ENCODE measurements around the gene ZNF821.

ZNF821 gene, protein sequence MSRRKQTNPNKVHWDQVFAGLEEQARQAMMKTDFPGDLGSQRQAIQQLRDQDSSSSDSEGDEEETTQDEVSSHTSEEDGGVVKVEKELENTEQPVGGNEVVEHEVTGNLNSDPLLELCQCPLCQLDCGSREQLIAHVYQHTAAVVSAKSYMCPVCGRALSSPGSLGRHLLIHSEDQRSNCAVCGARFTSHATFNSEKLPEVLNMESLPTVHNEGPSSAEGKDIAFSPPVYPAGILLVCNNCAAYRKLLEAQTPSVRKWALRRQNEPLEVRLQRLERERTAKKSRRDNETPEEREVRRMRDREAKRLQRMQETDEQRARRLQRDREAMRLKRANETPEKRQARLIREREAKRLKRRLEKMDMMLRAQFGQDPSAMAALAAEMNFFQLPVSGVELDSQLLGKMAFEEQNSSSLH

DNA sequence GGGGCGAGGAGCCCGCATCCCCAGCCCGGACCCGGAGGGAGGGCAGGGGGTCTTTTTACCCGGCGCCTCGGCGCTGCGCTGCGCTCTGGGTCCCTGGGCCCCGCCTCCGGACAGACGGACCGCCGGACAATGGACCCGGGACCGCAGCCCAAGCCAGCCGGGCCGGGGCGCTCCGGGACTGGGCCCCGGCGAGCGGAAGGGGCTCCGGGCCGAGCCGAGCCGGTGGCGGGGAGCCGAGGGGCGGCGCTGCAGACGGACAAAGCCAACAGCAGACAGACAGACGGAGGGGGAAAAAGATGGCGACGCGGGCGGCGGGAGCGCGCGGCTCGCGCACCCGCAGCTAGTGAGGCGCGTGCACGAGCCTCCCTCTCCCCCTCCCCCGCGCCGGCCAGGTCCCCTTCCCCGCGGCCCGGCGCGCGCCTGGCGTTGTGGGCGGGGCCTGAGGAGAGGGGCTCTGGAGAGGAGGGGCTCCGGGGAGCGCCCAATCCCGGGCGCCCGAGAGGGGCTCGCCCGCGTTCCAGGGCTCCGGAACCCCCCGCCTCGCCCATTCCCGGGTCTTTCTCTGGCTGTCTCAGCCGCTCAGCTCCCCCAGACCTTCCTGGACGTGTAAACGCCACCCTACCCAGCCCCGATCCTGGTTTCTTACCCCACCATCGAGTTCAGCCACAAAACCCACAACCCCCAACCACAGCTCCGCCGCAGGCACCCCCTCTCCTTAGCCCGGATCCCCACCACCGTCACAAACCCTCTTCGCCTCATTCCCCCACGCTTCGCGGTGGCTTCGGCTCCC lies at the start of gene ZNF821:
TSS of gene ZNF821 (minus strand) at position 334 of the 790 bp plus-strand sequence. CDS start 4,236 bp downstream, outside the sequence.
- DNase-seq, result peak; percentile 55 to 64

DNA sequence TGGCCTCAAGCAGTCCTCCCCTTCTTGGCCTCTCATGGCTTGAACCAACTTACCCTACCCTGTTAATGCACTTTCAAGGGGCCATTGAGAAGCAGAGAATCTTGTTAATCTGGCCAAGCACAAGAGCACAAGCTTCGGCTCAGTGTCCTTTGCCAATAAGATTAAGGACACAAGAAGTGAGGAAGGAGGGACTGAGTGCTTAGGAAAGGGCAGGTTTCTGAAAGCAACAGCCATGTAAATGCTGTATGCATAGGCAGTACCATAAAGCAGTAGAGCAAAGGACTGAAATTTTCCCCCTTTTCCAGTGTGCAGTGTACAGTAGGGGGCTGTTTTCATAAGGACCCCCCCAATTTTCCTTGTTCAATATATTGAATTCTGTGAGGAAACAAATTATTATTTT lies 49.0 kb upstream of the ZNF821 start:
- no peak for DNase-seq

DNA sequence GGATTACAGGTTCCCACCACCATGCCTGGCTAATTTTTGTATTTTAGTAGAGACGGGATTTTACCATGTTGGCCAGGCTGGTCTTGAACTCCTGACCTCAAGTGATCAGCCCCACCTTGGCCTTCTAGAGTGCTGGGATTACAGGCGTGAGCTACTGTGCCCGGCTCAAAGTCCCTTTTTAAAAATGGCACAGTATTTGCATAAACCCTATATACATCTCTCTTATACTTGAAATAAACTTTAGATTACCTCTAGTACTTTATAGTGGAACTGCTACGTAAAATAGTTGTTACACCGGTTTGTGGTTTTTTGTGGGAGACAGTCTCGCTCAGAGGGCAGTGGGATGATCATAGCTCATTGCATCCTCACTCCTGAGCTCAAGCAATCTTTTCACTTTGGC lies 47.6 kb upstream of the ZNF821 start:
- no peak for DNase-seq

DNA sequence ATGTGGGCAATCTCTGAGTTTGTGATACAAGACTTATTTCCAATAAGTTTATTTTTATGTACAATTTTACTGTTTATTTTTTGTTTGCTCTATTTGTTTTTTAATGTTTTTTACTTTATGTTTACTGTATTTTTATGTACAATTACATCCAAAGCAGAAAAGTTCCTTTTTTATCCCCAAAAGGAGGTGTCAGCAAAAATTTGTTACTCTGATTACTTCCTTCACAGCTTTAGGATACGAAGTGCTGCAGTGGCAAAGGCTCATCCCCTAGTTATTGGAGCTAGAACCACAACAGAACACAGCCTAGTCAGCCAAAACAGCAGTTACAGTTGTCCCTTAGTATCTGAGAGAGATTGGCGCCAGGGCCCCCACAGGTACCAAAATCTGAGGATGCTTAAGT lies 47.0 kb upstream of the ZNF821 start:
- no peak for DNase-seq

DNA sequence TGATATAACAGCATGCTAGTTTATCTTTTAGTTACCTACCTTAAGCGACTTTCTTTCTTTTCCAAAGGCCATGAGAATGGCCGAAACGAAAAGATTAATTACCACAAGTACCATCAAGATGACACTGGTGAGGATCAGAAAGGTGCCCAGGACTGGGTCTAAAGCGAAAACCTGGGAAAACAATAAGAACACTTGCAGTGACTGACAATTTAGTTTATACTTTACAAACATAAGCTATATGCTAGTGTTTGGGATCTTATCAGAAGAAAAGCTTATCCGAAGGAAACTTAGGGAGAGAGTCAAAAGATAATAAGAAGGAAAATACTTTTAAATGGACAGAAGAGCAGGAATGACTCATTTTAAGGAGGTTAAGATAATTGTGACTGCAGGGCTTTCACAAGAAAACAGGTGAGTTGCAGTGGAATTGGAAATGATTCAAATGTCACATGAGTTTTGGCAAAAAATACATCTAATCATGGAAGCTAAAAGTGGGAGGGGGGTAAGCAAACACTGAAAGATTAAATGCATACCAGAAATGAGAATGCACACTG lies 46.1 kb upstream of the ZNF821 start:
- no peak for DNase-seq

DNA sequence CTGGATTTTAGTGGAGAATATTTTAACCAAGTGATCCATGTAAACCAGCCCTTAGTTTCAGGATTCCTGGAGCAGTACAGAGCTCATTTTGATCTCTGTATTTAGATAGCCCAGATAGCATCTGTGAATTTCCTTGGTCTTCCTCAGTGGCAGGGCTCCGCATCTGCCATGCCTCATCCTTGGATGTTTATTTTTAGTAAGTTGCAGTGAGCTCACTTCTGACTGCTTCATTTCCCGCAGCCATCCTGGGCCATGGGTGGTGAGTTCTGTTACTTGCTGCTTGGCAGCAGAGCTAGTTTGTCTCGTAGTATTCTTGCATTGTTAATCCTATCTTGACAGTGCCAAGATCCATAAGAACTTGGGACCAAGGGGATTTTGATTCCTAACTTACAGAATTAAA lies 45.1 kb upstream of the ZNF821 start:
- DNase-seq, result no peak

DNA sequence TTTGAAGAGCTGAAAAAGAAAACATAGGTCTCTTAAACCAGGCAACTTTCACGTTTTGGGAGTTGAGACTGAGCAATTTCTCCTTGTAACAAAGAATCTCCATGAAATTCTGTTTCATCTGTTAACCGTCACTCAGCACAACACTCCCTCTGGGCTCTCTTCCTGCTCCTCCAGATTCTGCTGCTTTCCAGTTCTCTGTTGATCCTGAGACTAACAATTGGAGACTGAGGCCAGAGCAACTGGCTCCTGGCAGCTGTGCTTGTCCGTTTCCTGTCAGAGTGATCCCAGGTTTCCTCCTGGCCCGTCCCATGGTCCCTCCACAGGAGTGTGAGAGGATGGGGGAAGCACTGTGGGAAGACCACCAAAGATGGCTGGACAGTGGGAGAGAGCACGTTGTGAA lies 43.8 kb upstream of the ZNF821 start:
- DNase-seq, result no peak

DNA sequence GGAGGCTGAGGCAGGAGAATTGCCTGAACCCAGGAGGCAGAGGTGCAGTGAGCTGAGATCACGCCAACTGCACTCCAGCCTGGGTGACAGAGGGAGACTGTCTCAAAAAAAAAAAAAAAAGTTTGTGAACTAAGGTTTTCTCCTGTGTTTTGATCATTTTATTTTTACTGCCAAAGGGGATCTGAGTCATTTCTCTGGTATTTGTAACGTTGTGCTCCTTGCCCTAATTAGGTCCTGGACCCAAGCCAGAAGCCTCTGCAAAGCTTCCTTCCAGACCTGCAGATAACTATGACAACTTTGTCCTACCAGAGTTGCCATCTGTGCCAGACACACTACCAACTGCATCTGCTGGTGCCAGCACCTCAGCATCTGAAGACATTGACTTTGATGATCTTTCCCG lies 43.4 kb upstream of the ZNF821 start:
- DNase-seq, result peak; percentile 48 to 63

DNA sequence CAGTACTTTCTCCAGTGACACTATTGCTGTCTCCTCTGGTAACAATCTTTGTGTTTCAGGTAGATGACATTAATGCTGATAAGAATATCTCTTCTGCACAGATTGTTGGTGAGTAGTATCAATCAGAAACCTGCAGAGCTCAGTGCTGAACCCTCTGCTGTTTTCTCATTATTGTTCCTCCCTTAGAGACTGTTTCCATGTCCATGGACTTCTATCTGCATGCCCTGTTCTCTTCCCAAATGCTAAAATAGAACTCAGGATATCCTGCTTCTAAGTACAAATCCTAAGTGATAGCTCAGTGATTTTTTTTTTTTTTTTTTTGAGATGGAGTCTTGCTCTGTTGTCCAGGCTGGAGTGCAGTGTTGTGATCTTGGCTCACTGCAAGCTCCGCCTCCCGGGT lies 40.7 kb upstream of the ZNF821 start:
- no peak for DNase-seq

DNA sequence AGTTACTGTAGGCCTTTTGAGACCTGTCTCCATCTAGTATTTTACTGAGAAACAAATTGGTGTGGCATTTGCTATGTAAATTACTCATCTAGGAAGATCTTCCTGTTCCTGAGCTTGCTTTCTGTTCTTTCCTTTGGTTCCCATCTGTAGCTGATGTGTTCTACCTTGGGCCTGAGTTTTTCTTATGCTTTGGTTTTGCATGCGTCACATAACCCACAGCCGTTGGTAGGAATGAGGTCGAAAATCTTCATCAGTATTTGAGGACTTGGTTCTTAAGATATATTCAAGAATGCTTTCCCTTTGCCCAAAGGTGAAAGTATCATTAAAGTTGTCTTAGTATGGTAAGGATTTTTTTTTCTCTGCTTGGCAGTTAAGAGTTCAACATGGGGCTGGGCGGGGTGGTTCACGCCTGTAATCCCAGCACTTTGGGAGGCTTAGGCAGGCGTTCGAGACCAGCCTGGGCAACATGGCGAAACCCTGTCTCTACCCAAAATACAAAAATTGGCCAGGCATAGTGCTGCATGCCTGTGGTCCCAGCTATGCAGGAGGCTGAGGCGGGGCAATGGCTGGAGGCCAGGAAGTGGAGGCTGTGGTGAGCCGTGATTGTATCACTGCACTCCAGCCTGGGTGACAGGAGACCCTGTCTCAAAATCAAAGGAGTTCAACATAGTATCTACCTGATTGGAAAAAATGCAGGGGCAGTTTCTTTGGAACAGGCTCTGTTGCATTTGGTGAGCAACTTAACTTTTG lies 40.1 kb upstream of the ZNF821 start:
- no peak for DNase-seq

DNA sequence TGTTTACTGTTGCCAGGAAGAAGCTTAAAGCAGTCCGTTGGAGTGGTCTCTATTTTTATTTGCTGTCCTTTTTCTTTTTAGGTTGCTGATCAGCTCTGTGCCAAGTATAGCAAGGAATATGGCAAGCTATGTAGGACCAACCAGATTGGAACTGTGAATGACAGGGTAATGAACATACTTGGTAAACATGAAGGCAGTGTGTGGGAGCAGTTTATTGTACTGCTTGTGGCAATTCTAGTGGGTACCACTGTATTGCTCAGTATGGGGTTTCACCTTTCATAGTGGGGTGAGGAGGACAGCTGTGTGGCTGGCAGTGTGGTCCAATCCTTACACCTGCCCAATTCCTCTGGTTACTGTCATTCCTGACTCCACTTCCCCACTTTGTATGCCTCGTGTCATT lies 36.7 kb upstream of the ZNF821 start:
- DNase-seq, result no peak

DNA sequence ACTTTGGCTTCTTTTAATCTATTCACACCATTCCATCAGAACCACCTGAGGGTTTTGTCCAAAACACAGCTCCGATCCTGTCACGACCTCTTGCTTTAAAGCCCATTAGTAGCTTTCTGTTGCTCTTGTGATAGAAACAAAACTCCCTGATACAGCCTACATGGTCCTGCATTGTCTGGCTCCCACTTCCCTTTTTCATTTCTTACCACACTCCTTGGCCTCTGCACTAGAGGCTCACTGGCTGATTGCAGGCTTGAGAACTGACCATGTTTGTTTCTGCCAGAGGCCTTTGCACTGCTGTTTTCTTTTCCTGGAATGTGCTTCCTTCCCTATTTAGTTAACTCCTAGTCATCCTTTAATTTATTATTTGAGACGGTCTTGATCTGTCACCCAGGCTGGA lies 35.1 kb upstream of the ZNF821 start:
- peak; percentile 94 to 97 for DNase-seq

DNA sequence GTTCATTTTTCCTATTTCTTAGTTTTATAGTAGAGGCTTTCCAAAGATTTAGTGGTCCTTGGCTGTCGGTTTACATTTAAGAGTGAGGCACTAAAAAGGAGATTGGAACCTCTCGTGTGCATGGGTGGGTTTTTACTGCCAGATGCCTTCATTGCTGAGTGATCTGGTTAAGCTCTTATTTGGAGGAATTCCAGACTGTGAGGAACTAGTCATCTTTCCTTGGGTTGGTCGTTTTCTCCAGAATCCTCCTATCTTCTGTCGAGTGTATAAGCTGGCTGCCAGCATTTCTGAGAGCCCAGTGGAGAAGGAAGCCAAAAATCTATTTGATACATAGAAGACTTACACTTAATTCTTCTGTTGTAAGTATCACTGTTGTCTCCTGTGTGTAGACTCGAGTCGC lies 33.9 kb upstream of the ZNF821 start:
- no peak for DNase-seq

DNA sequence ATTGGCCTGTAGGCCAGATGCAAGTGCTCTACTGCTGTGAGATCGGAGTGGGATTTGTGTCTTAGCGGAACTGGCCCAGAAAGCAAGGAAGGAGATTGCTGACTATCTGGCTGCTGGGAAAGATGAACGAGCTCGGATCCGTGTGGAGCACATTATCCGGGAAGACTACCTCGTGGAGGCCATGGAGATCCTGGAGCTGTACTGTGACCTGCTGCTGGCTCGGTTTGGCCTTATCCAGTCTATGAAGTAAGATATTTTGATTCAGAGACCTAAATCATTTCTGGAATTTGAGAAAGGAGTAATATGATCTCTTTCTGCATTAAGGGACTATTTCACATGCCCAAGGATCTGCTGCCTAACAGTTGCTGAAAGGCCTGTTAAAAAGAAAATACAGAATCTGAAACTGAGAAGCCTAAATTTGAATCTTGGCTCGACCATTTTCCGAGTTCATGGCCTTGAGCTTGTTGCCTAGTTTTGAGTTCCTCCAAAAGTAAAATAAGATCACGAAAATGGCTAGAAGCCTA lies 32.5 kb upstream of the ZNF821 start:
- DNase-seq, result no peak

DNA sequence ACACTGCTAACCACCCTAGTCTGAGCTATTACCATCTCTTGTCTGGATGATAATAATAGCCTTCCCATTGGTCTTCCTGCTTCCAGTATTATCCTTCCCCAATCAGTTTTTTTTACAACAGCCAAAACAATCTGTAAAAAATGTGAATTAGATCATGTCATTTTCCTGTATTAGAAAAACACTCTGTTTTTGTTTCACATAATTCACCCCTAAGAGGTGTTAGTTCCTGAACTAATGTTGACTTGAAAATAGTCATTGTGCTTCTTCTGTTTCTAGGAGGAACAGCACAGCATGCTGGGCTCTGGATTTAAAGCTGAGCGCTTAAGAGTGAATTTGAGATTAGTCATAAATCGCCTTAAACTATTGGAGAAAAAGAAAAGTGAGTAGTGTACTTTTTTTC lies 31.4 kb upstream of the ZNF821 start:
- DNase-seq, result no peak

DNA sequence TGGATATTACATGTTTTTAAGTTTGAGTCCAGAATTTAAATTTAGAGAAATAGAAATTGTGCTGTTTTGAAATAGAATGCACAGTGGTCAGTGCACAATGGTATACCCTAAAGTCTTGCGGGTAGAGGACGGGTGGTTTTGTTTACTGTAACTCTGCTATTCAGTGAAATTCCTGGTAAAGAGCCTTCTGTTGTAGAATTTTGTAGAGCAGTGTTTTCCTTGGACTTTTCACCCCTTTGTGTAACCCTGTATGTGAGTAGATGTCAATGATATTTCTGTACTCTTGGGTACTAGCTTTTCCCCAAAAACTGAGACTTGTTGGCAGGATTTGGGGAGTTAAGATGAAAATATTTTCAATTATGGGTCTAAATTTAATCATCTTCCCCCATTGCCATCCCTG lies 30.8 kb upstream of the ZNF821 start:
- DNase-seq, result no peak

DNA sequence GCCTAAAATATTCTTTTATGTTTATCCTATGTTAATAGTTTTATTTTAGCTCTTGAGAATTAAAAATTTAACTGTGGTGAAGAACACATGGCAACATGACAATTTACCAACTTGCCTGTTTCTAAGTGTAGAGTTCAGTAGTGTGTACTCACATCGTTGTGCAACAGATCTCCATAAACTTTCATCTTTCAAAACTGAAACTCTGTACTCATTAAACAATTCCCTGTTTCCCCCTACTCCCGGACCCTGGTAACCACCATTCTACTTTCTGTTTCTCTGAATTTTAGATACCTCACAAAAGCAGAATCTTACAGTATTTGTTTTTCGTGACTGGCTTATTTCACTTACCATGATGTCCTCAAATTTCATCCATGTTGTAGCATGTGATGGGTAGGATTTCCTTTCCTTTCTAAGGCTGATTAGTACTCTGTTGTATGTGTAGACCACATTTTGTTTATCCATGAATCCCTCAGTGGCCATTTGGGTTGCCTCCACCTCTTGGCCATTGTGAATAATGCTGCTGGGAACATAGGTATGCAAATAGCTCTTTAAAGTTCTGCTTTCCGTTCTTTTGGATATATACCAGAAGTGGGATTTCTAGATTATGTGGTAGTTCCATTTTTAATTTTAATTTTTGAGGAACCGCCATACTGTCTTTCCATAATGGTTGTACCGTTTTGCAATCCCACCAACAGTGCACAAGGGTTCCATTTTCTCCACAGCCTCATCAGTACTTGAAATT lies 28.7 kb upstream of the ZNF821 start:
- DNase-seq, result no peak

DNA sequence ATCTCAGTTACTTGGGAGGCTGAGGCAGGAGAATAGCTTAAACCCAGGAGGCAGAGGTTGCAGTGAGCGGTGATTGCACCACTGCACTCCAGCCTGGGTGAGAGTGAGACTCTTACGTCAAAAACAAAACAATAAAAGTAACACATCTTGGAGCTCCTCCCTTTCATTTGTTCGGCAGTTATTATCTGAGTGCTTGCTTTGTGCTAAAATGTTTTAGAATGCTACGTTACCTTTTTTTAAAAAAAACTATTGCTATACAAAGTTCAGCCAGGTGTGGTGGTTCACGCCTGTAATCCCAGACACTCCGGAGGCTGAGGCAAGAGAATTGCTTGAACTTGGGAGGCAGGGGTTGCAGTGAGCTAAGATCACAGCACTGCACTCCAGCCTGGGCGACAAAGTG lies 27.1 kb upstream of the ZNF821 start:
- no peak for DNase-seq

DNA sequence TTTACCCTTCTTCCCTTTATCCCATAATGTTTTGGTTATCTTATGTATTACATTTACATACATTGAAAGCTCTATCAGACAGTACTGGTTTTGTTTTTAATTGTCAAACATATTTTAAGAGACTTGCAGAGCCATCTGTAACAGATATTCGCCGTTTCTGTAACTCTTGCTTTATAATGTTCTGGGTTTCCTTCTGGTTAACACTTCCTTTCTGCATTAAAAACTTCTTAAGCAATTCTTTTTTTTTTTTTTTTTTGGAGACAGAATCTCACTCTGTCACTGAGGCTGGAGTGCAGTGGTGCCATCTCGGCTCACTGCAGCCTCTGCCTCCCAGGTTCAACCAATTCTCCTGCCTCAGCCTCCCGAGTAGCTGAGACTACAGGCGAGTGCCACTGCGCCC lies 21.8 kb upstream of the ZNF821 start:
- peak; percentile 17 to 30 for DNase-seq

DNA sequence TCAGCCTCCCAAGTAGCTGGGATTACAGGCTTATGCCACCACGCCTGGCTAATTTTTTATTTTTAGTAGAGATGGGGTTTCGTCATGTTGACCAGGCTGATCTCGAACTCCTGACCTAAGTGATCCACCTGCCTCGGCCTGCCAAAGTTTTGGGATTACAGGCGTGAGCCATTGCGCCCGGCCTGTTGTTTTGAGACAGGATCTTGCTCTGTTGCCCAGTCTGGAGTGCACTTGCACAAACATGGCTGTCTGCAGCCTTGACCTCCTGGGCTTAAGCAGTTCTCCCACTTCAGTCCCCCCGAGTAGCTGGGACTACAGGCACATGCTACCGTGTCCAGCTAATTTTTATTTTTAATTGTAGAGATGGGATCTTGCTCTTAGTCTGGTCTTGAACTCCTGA lies 20.3 kb upstream of the ZNF821 start:
- no peak for DNase-seq

DNA sequence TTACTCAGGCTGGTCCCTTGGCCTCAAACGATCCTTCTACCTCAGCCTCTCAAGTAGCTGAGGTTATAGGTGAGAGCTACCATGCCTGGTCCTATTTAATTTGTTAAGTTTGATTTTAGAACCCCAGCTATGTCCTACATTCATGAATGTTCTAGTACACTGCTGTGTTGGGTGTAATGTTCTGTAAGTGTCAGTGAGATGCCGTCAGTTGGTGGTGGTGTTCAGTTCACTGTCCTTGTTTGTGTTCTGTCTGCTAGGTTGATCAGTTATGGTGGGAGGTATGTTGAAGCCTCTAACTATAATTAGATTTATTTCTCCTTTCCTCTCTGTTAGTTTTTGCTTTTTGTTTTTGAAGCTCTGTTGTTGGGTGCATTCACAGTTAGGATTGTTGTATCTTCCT lies 19.6 kb upstream of the ZNF821 start:
- DNase-seq, result no peak

DNA sequence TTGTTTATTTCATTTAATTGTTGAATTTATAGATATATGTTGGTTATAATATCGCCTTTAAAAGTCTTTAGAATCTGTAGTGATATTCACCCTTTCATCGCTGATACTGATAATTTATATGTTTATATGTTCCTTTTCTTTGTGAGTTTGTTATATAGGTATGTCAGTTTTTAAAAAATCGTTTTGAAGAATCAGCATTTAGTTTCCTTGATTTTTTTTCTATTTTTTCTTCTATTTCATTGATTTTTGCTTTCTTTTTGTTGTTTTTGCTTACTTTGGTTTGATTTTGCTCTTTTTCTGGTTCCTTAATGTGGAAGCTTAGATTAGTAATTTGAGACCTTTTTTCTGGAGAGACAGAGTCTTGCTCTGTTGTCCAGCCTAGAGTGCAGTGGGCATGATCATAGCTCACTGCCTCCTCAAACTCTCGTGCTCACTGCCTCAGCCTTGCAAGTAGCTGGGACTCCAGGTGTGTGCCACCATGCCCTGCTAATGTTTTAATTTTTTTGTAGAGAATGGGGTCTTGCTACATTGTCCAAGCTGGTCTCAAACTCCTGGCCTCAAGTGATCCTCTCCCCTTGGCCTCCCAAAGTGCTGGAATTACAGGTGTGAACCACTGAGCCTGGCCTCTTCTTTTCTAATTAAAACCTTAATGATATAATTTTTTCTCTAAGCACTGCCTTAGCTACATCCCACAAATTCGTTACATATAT lies 18.8 kb upstream of the ZNF821 start:
- no peak for DNase-seq
